IMR-90 (cell line): ENCODE measurements around the gene CREB5. TPM values are rescaled to one million over a fixed set of nuclear protein-coding genes. Genes with fewer than 3 reads are reported as not detected.

ENCODE experiments used
- ATAC-seq: fragments of 200-7000 bp; cut with Tn5 transposase; 2 replicates; pipeline ENCODE4 v1.9.1; 2020; ENCODE audit warnings: low read depth, mild to moderate bottlenecking, moderate library complexity
- BruUV-seq: library from RNA; stranded (reverse); fragments of 400-500 nt; replicated peaks from 2 replicates; lab custom pipeline; 2021; lab: Mats Ljungman, UMichigan
- CTCF ChIA-PET: fragments of 300-600 bp; formaldehyde crosslinking; extraction: SDS; loops from one replicate; lab custom pipeline; 2021; ENCODE audit warnings: antibody characterized with exemption; lab: Yijun Ruan, JAX
- POLR2A ChIA-PET: fragments of 300-600 bp; sonication (Branson Sonifier 250); formaldehyde crosslinking; loops from one replicate; lab custom pipeline; 2022; ENCODE audit warnings: antibody characterized with exemption; ENCODE audit not compliant: unreplicated experiment; lab: Charles Lee
- DNase-seq: peaks from one replicate; pipeline ENCODE4 v3.0.0; 2013
- H2AFZ ChIP-seq: replicated peaks from 2 replicates; pipeline ENCODE3; 2013; ENCODE audit warnings: low read length, mild to moderate bottlenecking; ENCODE audit not compliant: poor library complexity
- H2AK5ac ChIP-seq: 2 replicates; pipeline ENCODE4 v1.6.1; 2013; ENCODE audit warnings: low read depth, low read length, inconsistent platforms
- H2AK9ac ChIP-seq: replicated peaks from 2 replicates; pipeline ENCODE3; 2013; ENCODE audit warnings: mild to moderate bottlenecking, low read depth, low read length, moderate library complexity; ENCODE audit not compliant: poor library complexity
- H2BK120ac ChIP-seq: 2 replicates; pipeline ENCODE4 v1.6.1; 2013; ENCODE audit warnings: low read depth, low read length, inconsistent platforms
- H2BK15ac ChIP-seq: 3 replicates; pipeline ENCODE4 v1.6.1; 2013; ENCODE audit warnings: low read depth, low read length, inconsistent platforms
- H2BK20ac ChIP-seq: 2 replicates; pipeline ENCODE4 v1.6.1; 2013; ENCODE audit warnings: low read depth, mild to moderate bottlenecking, inconsistent platforms, low read length, moderate library complexity
- H2BK5ac ChIP-seq: 2 replicates; pipeline ENCODE4 v1.6.1; 2013; ENCODE audit warnings: mild to moderate bottlenecking, low read depth, low read length, inconsistent platforms; ENCODE audit not compliant: poor library complexity, severe bottlenecking
- H3K14ac ChIP-seq: replicated peaks from 2 replicates; pipeline ENCODE4 v1.6.1; 2013; ENCODE audit warnings: low read depth, low read length, inconsistent platforms
- H3K18ac ChIP-seq: 2 replicates; pipeline ENCODE4 v1.6.1; 2013; ENCODE audit warnings: low read depth, low read length, control low read depth
- H3K23ac ChIP-seq: 2 replicates; pipeline ENCODE4 v1.6.1; 2013; ENCODE audit warnings: low read depth, low read length, inconsistent platforms
- H3K27ac ChIP-seq: 2 replicates; pipeline ENCODE4 v1.5.1; 2013; ENCODE audit warnings: mild to moderate bottlenecking, control low read depth, low read length; ENCODE audit not compliant: insufficient read depth
- H3K27me3 ChIP-seq: 2 replicates; pipeline ENCODE4 v1.6.1; 2013; ENCODE audit warnings: low read length; ENCODE audit not compliant: control insufficient read depth, insufficient read depth
- H3K36me3 ChIP-seq: 2 replicates; pipeline ENCODE4 v1.6.1; 2013; ENCODE audit warnings: low read length, mixed read lengths; ENCODE audit not compliant: control insufficient read depth, insufficient read depth
- H3K4ac ChIP-seq: 2 replicates; pipeline ENCODE4 v1.6.1; 2013; ENCODE audit warnings: low read depth, low read length, inconsistent platforms
- H3K4me1 ChIP-seq: 2 replicates; pipeline ENCODE4 v1.6.1; 2013; ENCODE audit warnings: low read length, mixed read lengths; ENCODE audit not compliant: control insufficient read depth, insufficient read depth
- H3K4me2 ChIP-seq: 2 replicates; pipeline ENCODE4 v1.6.1; 2013; ENCODE audit warnings: low read depth, mild to moderate bottlenecking, control low read depth, low read length, moderate library complexity
- H3K4me3 ChIP-seq: 2 replicates; pipeline ENCODE4 v1.5.1; 2013; ENCODE audit warnings: low read depth, mild to moderate bottlenecking, control low read depth, low read length, moderate library complexity; ENCODE audit not compliant: insufficient read depth
- H3K56ac ChIP-seq: 2 replicates; pipeline ENCODE4 v1.6.1; 2013; ENCODE audit warnings: low read length, inconsistent platforms; ENCODE audit not compliant: insufficient read depth; ENCODE audit errors: extremely low read depth
- H3K79me1 ChIP-seq, 2 experiments: 2 replicates each; pipeline ENCODE4 v1.6.1; 2013; ENCODE audit warnings: low read length in 2 of 2, inconsistent platforms in 1 of 2, low read depth in 1 of 2
- H3K9ac ChIP-seq: 2 replicates; pipeline ENCODE4 v1.6.1; 2013; ENCODE audit warnings: low read depth, low read length, control low read depth
- H3K9me1 ChIP-seq: 2 replicates; pipeline ENCODE4 v1.6.1; 2013; ENCODE audit warnings: low read length, inconsistent platforms; ENCODE audit not compliant: insufficient read depth
- H3K9me3 ChIP-seq: 2 replicates; pipeline ENCODE4 v1.6.1; 2013; ENCODE audit warnings: low read length; ENCODE audit not compliant: control insufficient read depth, insufficient read depth
- H4K20me1 ChIP-seq: 2 replicates; pipeline ENCODE4 v1.6.1; 2013; ENCODE audit warnings: low read length, inconsistent platforms; ENCODE audit not compliant: insufficient read depth
- H4K5ac ChIP-seq: 2 replicates; pipeline ENCODE4 v1.6.1; 2013; ENCODE audit warnings: mild to moderate bottlenecking, low read depth, low read length, control low read depth
- H4K8ac ChIP-seq, 2 experiments: 2 replicates each; pipeline ENCODE4 v1.6.1; 2013; ENCODE audit warnings: low read depth in 2 of 2, low read length in 2 of 2, control low read depth in 1 of 2, inconsistent platforms in 1 of 2
- H4K91ac ChIP-seq: 2 replicates; pipeline ENCODE4 v1.6.1; 2013; ENCODE audit warnings: low read depth, low read length, inconsistent platforms; ENCODE audit not compliant: insufficient read depth
- BHLHE40 ChIP-seq: fragments of 150-350 bp; IDR thresholded peaks from 2 replicates; pipeline ENCODE4 v1.6.1; 2016; ENCODE audit warnings: mild to moderate bottlenecking, low read depth, low read length
- CEBPB ChIP-seq: IDR thresholded peaks from 2 replicates; pipeline ENCODE4 v1.6.1; 2012; ENCODE audit warnings: low read depth, low read length, improper control_type of control experiment
- CHD1 ChIP-seq: IDR thresholded peaks from 2 replicates; pipeline ENCODE4 v1.6.1; 2012; ENCODE audit warnings: low read depth, low read length, improper control_type of control experiment
- CTCF ChIP-seq: conservative IDR thresholded peaks from 2 replicates; pipeline ENCODE4 v1.5.1; 2012; ENCODE audit warnings: mild to moderate bottlenecking, low read depth, low read length, improper control_type of control experiment
- ELK1 ChIP-seq: fragments of 150-350 bp; IDR thresholded peaks from 2 replicates; pipeline ENCODE4 v1.6.1; 2016; ENCODE audit warnings: low read depth, mild to moderate bottlenecking, low read length, moderate library complexity, borderline replicate concordance
- FOS ChIP-seq: fragments of 150-350 bp; IDR thresholded peaks from 2 replicates; pipeline ENCODE4 v1.6.1; 2016; ENCODE audit warnings: low read depth, low read length
- MAFK ChIP-seq: IDR thresholded peaks from 2 replicates; pipeline ENCODE4 v1.6.1; 2012; ENCODE audit warnings: low read depth, low read length, improper control_type of control experiment
- MAZ ChIP-seq: IDR thresholded peaks from 2 replicates; pipeline ENCODE4 v1.6.1; 2012; ENCODE audit warnings: low read depth, mild to moderate bottlenecking, low read length, improper control_type of control experiment, moderate library complexity, borderline replicate concordance
- MXI1 ChIP-seq: IDR thresholded peaks from 2 replicates; pipeline ENCODE4 v1.6.1; 2012; ENCODE audit warnings: low read depth, mild to moderate bottlenecking, low read length, moderate library complexity, borderline replicate concordance
- NFE2L2 ChIP-seq: fragments of 150-350 bp; IDR thresholded peaks from 2 replicates; pipeline ENCODE4 v1.6.1; 2016; ENCODE audit warnings: low read depth, mild to moderate bottlenecking, low read length
- POLR2A ChIP-seq: IDR thresholded peaks from 2 replicates; pipeline ENCODE4 v1.6.1; 2012; ENCODE audit warnings: mild to moderate bottlenecking, low read depth, low read length
- RAD21 ChIP-seq: IDR thresholded peaks from 2 replicates; pipeline ENCODE4 v1.6.1; 2012; ENCODE audit warnings: low read length, improper control_type of control experiment
- RCOR1 ChIP-seq: IDR thresholded peaks from 2 replicates; pipeline ENCODE4 v1.6.1; 2012; ENCODE audit warnings: mild to moderate bottlenecking, low read length, improper control_type of control experiment; ENCODE audit not compliant: insufficient replicate concordance
- RFX5 ChIP-seq: IDR thresholded peaks from 2 replicates; pipeline ENCODE4 v1.8.0; 2012; ENCODE audit warnings: low read depth, mild to moderate bottlenecking, low read length, moderate library complexity
- SMC3 ChIP-seq: fragments of 150-350 bp; IDR thresholded peaks from 2 replicates; pipeline ENCODE4 v1.6.1; 2016; ENCODE audit warnings: low read depth, mild to moderate bottlenecking, antibody characterized with exemption, low read length, moderate library complexity
- WGBS, 2 experiments: methylation state at CpG; one replicate each; pipeline versions ENCODE4 v1.1.5 to v1.1.7; 2013; ENCODE audit warnings: missing lambda C conversion rate in 2 of 2; ENCODE audit not compliant: insufficient read length in 1 of 2; ENCODE audit errors: extremely low coverage in 2 of 2; 5-methylcytosine and 5-hydroxymethylcytosine counted together
- dilution Hi-C: fragments of 300-500 bp; cut with HindIII; formaldehyde crosslinking; loops from one replicate; pipeline ENCODE4 v1.14.3; 2018; ENCODE audit warnings: low sequenced_read_pairs; ENCODE audit not compliant: unreplicated experiment
- in situ Hi-C: fragments of 300-500 bp; cut with MboI; formaldehyde crosslinking; loops from 3 replicates; pipeline ENCODE4 v1.14.3; 2019; ENCODE audit warnings: low sequenced_read_pairs, inconsistent platforms, mixed read lengths
- intact Hi-C: fragments of 100-400 bp; cut with micrococcal nuclease; formaldehyde crosslinking; loops from 2 replicates; pipeline ENCODE4 v1.10.0; 2022
- polyA plus RNA-seq, 3 experiments: library from polyadenylated mRNA; depleted of rRNA; stranded (reverse); fragments of >200 nt; gene quantifications; 2 replicates each; pipeline ENCODE4 v1.2.3, GENCODE V29; 2012; ENCODE audit warnings: low replicate concordance in 1 of 3
- total RNA-seq: library from RNA; depleted of rRNA; stranded (reverse); fragments of >200 nt; gene quantifications from 2 replicates; pipeline ENCODE4 v1.2.3, GENCODE V29; 2012
- TF ChIP-seq, protein P1 (sequence below): fragments of 150-350 bp; IDR thresholded peaks from 2 replicates; pipeline ENCODE4 v1.6.1; 2017; ENCODE audit warnings: mild to moderate bottlenecking, antibody characterized with exemption, low read length, low read depth

The CREB5 gene
- total and polyA plus RNA-seq, 2 of the 4 experiments (the other 2 are of a cell fraction), result 7.3 to 13.1 TPM

DNA sequence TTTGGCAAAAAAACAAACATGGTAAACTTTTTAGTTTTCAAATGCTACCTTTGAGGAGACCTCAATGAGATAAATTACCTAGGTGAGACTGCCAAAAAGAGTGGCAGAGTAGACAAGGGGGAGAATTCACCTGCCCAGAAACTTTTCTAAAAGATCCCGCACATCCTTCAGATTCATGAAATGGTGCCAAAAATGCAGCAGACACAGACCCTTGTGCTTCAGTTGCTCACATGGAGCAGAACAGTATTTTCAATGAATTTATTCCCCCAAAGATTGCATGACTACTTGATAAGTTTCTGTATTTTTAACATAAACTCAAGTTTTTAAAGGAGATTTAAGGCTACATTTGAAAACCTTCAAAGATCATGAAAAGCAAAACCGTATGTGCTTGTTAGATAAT lies 275.9 kb downstream of the CREB5 start:
- intact Hi-C loops, result no loop called here
- WGBS, 2 experiments, result no CpG with 5 or more reads among the region's 2 CpGs
- Histone ChIP-seq H4K5ac (no peak overlapping the region), H3K36me3 (no peaks in the 10 kb centered on the region), H3K79me1 (0 out of 4 replicates have a peak, but pooled peaks cover 4 to 5% of the 10 kb centered on the region in 2 experiments), H2AFZ (no peak overlapping the region), H3K14ac (no peak overlapping the region), H3K4ac (no peak overlapping the region), H3K9me1 (no peaks in the 10 kb centered on the region), H3K4me1 (peaks cover 4% of the 10 kb centered on the region), H2BK15ac (no peak overlapping the region), H3K9ac (no peak overlapping the region), H3K23ac (no peak overlapping the region), H4K20me1 (no peaks in the 10 kb centered on the region), H2BK5ac (no peak overlapping the region), H3K9me3 (no peaks in the 10 kb centered on the region), H3K18ac (no peak overlapping the region), H3K4me2 (no peak overlapping the region), H3K27me3 (no peaks in the 10 kb centered on the region), H4K91ac (no peak overlapping the region), H4K8ac (no peak overlapping the region), H2AK5ac (no peak overlapping the region), H3K56ac (no peak overlapping the region), H2BK120ac (no peak overlapping the region), H2BK20ac (no peak overlapping the region), H2AK9ac (no peak overlapping the region), H3K27ac (no peak overlapping the region), H3K4me3 (no peak overlapping the region)
- dilution Hi-C loops, result no loop called here
- no TSS peak for BruUV-seq
- no peak for DNase-seq
- ChIA-PET POLR2A (no interaction called here), CTCF (no interaction called here)
- no peak for ATAC-seq
- no peak for TF ChIP-seq CEBPB
- TF ChIP-seq, protein P1, sequence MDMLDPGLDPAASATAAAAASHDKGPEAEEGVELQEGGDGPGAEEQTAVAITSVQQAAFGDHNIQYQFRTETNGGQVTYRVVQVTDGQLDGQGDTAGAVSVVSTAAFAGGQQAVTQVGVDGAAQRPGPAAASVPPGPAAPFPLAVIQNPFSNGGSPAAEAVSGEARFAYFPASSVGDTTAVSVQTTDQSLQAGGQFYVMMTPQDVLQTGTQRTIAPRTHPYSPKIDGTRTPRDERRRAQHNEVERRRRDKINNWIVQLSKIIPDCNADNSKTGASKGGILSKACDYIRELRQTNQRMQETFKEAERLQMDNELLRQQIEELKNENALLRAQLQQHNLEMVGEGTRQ, result no peak
- no peak for TF ChIP-seq ELK1
- no peak for TF ChIP-seq MAZ
- TF ChIP-seq BHLHE40, result no peak
- no peak for TF ChIP-seq RFX5
- no peak for TF ChIP-seq RAD21
- TF ChIP-seq RCOR1, result no peak
- TF ChIP-seq POLR2A, result no peak
- TF ChIP-seq NFE2L2, result no peak
- TF ChIP-seq CTCF, result no peak
- TF ChIP-seq MXI1, result no peak
- no peak for TF ChIP-seq FOS
- TF ChIP-seq CHD1, result no peak
- TF ChIP-seq MAFK, result no peak
- TF ChIP-seq SMC3, result no peak
- in situ Hi-C loops, result no loop called here
